GM23338 (cell line): ENCODE measurements around the gene CCNI. TPM values are rescaled to one million over a fixed set of nuclear protein-coding genes. Genes with fewer than 3 reads are reported as not detected.

Source experiments
- ATAC-seq: fragments of 200-7000 bp; cut with Tn5 transposase; 3 replicates; pipeline ENCODE4 v1.9.1; 2020
- DNase-seq: peaks from one replicate; pipeline ENCODE4 v3.0.0-alpha.2; 2015; ENCODE audit warnings: low spot score
- H2AFZ ChIP-seq: fragments of 200-600 bp; sonication (generic); 2 replicates; pipeline ENCODE4 v1.8.0; 2016; ENCODE audit warnings: antibody characterized with exemption, mild to moderate bottlenecking, moderate library complexity
- H3F3A ChIP-seq: fragments of 200-600 bp; sonication (generic); replicated peaks from 2 replicates; pipeline ENCODE4 v1.8.0; 2017; ENCODE audit warnings: antibody characterized with exemption, mixed run types, low read depth
- H3K27ac ChIP-seq: fragments of 200-600 bp; sonication (generic); 2 replicates; pipeline ENCODE4 v1.6.1; 2016; ENCODE audit warnings: low read depth
- H3K27me3 ChIP-seq: fragments of 200-600 bp; sonication (generic); 2 replicates; pipeline ENCODE4 v1.8.0; 2016; ENCODE audit warnings: mild to moderate bottlenecking, mixed run types, moderate library complexity; ENCODE audit not compliant: insufficient read depth
- H3K36me3 ChIP-seq: fragments of 200-600 bp; sonication (generic); 2 replicates; pipeline ENCODE4 v1.8.0; 2016; ENCODE audit warnings: mild to moderate bottlenecking; ENCODE audit not compliant: insufficient read depth
- H3K4me1 ChIP-seq: fragments of 200-600 bp; sonication (generic); 2 replicates; pipeline ENCODE4 v1.8.0; 2016; ENCODE audit warnings: mild to moderate bottlenecking, moderate library complexity; ENCODE audit not compliant: insufficient read depth
- H3K4me2 ChIP-seq: fragments of 200-600 bp; sonication (generic); 2 replicates; pipeline ENCODE4 v1.7.1; 2017; ENCODE audit warnings: mixed run types
- H3K4me3 ChIP-seq: fragments of 200-600 bp; sonication (generic); 2 replicates; pipeline ENCODE4 v1.6.1; 2016; ENCODE audit warnings: mixed run types
- H3K79me2 ChIP-seq: fragments of 200-600 bp; sonication (generic); replicated peaks from 2 replicates; pipeline ENCODE4 v1.8.0; 2017; ENCODE audit warnings: mild to moderate bottlenecking; ENCODE audit not compliant: insufficient read depth
- H3K9me2 ChIP-seq: fragments of 200-600 bp; sonication (generic); 2 replicates; pipeline ENCODE4 v1.8.0; 2017; ENCODE audit not compliant: insufficient read depth
- H4K20me1 ChIP-seq: fragments of 200-600 bp; sonication (generic); replicated peaks from 2 replicates; pipeline ENCODE4 v1.8.0; 2017; ENCODE audit warnings: mild to moderate bottlenecking; ENCODE audit not compliant: insufficient read depth
- H3K27ac Mint-ChIP-seq: 2 replicates; pipeline ENCODE4 v1.8.0; 2020; ENCODE audit warnings: inconsistent platforms, mild to moderate bottlenecking, moderate library complexity, mixed read lengths
- H3K27me3 Mint-ChIP-seq: 3 replicates; pipeline ENCODE4 v1.8.0; 2022; ENCODE audit warnings: low read depth, mild to moderate bottlenecking, moderate library complexity, mixed read lengths, inconsistent platforms; ENCODE audit not compliant: insufficient read depth, poor library complexity
- H3K36me3 Mint-ChIP-seq: 3 replicates; pipeline ENCODE4 v1.8.0; 2021; ENCODE audit warnings: low read depth, mild to moderate bottlenecking, inconsistent platforms, moderate library complexity, mixed read lengths
- H3K4me1 Mint-ChIP-seq: 3 replicates; pipeline ENCODE4 v1.8.0; 2020; ENCODE audit warnings: mild to moderate bottlenecking, inconsistent platforms, mixed read lengths
- H3K4me3 Mint-ChIP-seq: 3 replicates; pipeline ENCODE4 v1.8.0; 2021; ENCODE audit warnings: moderate library complexity, mild to moderate bottlenecking, inconsistent platforms, mixed read lengths
- H3K9me3 Mint-ChIP-seq: 3 replicates; pipeline ENCODE4 v1.8.0; 2020; ENCODE audit warnings: moderate library complexity, mild to moderate bottlenecking, inconsistent platforms, mixed read lengths
- CREB1 ChIP-seq: fragments of 250-450 bp; sonication (Bioruptor Pico); IDR thresholded peaks from 2 replicates; pipeline ENCODE4 v1.5.0; 2020; ENCODE audit warnings: low read depth, mild to moderate bottlenecking, moderate library complexity
- EZH2 ChIP-seq: fragments of 200-600 bp; sonication (generic); IDR thresholded peaks from one replicate; pipeline ENCODE4 v1.8.0; 2017; ENCODE audit warnings: antibody characterized with exemption, mild to moderate bottlenecking, low read depth; ENCODE audit not compliant: unreplicated experiment
- EZH2phosphoT487 ChIP-seq: fragments of 200-600 bp; sonication (generic); IDR thresholded peaks from one replicate; pipeline ENCODE4 v1.8.1; 2018; ENCODE audit warnings: antibody characterized with exemption; ENCODE audit not compliant: unreplicated experiment
- JUNB ChIP-seq: IDR thresholded peaks from one replicate; pipeline ENCODE4 v1.6.1; 2016; ENCODE audit warnings: antibody characterized with exemption; ENCODE audit not compliant: unreplicated experiment
- NANOG ChIP-seq: IDR thresholded peaks from 2 replicates; pipeline ENCODE4 v1.6.1; 2016; ENCODE audit warnings: antibody characterized with exemption, borderline replicate concordance
- POLR2AphosphoS5 ChIP-seq: IDR thresholded peaks from 2 replicates; pipeline ENCODE4 v1.6.1; 2016; ENCODE audit warnings: antibody characterized with exemption, low read depth
- STAT1 ChIP-seq: IDR thresholded peaks from one replicate; pipeline ENCODE4 v1.6.1; 2016; ENCODE audit warnings: antibody characterized with exemption; ENCODE audit not compliant: unreplicated experiment
- ZNF114 ChIP-seq: fragments of 250-450 bp; sonication (Bioruptor Pico); IDR thresholded peaks from 2 replicates; pipeline ENCODE4 v1.5.0; 2020; ENCODE audit warnings: mild to moderate bottlenecking, moderate library complexity
- ZNF331 ChIP-seq: fragments of 250-450 bp; sonication (Bioruptor Pico); IDR thresholded peaks from 2 replicates; pipeline ENCODE4 v1.5.0; 2020; ENCODE audit warnings: low read depth, mild to moderate bottlenecking, moderate library complexity
- polyA plus RNA-seq: library from polyadenylated mRNA; unstranded; fragments of >200 nt; fragmentation: Nextera tagmentation; extraction: Ambion mirVana; gene quantifications from 2 replicates; pipeline ENCODE4 v1.2.1, GENCODE V29; 2016
- total RNA-seq: library from RNA; depleted of rRNA; stranded (reverse); fragments of >200 nt; shearing (Covaris generic); gene quantifications from 2 replicates; pipeline ENCODE4 v1.2.3, GENCODE V29; 2014
- TF ChIP-seq, protein P1 (sequence below): IDR thresholded peaks from one replicate; pipeline ENCODE4 v1.6.1; 2018; ENCODE audit warnings: antibody characterized with exemption; ENCODE audit not compliant: unreplicated experiment
- TF ChIP-seq, protein P2 (sequence below): IDR thresholded peaks from 2 replicates; pipeline ENCODE4 v1.6.1; 2016; ENCODE audit warnings: antibody characterized with exemption
- TF ChIP-seq, protein P3 (sequence below): fragments of 250-450 bp; sonication (Bioruptor Pico); IDR thresholded peaks from 2 replicates; pipeline ENCODE4 v1.5.0; 2020; ENCODE audit warnings: mild to moderate bottlenecking, moderate library complexity
- TF ChIP-seq, protein P4 (sequence below), 2 experiments: fragments of 200-600 bp in 1 of 2; sonication (generic) in 1 of 2; conservative IDR thresholded peaks; 2 replicates each; pipeline versions ENCODE4 v1.5.1 to v1.6.1; 2016 to 2017; ENCODE audit warnings: antibody characterized with exemption in 2 of 2, low read depth in 2 of 2, mild to moderate bottlenecking in 2 of 2, moderate library complexity in 1 of 2

The CCNI gene
- total and polyA plus RNA-seq, 2 experiments from 2014 or later, result 207 to 248 TPM

DNA sequence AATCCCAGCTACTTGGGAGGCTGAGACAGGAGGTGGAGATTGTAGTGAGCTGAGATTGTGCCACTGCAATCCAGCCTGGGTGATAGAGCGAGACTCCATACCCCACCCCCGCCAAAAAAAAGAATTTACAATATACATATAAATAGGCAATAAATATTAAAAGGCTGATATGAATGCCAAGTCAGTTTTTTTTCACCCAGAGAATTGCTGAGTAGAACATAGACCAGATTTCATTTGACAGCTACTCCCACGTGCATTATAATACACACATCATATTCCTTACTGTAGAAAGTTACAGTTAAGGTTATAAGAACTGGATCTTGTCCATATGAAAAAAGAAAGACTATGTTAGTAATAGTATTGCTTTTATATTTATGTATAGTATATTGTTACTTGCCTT, 18.7 kb upstream of the CCNI start:
- Histone ChIP-seq H4K20me1 (no peaks in the 10 kb centered on the region; the same call in 1 of the 2 replicates), H3K4me2 (no peak overlapping the region), H2AFZ (no peak overlapping the region), H3F3A (no peaks in the 10 kb centered on the region), H3K79me2 (no peaks in the 10 kb centered on the region), H3K4me1 (no peaks in the 10 kb centered on the region), H3K9me2 (no peaks in the 10 kb centered on the region), H3K36me3 (no peaks in the 10 kb centered on the region), H3K27me3 (no peaks in the 10 kb centered on the region), H3K27ac (no peak overlapping the region), H3K4me3 (no peak overlapping the region)
- H3K27me3 Mint-ChIP-seq, result no peaks in the 10 kb centered on the region
- H3K4me1 Mint-ChIP-seq, result peaks cover 5% of the 10 kb centered on the region; the same call in 2 of the 3 replicates
- no peak overlapping the region for H3K4me3 Mint-ChIP-seq
- DNase-seq (no peak), ATAC-seq (no peak)
- H3K9me3 Mint-ChIP-seq, result no peaks in the 10 kb centered on the region
- no peak overlapping the region for H3K27ac Mint-ChIP-seq
- no peaks in the 10 kb centered on the region for H3K36me3 Mint-ChIP-seq
- no peak for TF ChIP-seq JUNB
- no peak for TF ChIP-seq CREB1 (CRISPR knock-in tag)
- TF ChIP-seq, protein P1, sequence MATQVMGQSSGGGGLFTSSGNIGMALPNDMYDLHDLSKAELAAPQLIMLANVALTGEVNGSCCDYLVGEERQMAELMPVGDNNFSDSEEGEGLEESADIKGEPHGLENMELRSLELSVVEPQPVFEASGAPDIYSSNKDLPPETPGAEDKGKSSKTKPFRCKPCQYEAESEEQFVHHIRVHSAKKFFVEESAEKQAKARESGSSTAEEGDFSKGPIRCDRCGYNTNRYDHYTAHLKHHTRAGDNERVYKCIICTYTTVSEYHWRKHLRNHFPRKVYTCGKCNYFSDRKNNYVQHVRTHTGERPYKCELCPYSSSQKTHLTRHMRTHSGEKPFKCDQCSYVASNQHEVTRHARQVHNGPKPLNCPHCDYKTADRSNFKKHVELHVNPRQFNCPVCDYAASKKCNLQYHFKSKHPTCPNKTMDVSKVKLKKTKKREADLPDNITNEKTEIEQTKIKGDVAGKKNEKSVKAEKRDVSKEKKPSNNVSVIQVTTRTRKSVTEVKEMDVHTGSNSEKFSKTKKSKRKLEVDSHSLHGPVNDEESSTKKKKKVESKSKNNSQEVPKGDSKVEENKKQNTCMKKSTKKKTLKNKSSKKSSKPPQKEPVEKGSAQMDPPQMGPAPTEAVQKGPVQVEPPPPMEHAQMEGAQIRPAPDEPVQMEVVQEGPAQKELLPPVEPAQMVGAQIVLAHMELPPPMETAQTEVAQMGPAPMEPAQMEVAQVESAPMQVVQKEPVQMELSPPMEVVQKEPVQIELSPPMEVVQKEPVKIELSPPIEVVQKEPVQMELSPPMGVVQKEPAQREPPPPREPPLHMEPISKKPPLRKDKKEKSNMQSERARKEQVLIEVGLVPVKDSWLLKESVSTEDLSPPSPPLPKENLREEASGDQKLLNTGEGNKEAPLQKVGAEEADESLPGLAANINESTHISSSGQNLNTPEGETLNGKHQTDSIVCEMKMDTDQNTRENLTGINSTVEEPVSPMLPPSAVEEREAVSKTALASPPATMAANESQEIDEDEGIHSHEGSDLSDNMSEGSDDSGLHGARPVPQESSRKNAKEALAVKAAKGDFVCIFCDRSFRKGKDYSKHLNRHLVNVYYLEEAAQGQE, result no peak
- no peak for TF ChIP-seq ZNF331 (CRISPR knock-in tag)
- no peak for TF ChIP-seq NANOG
- TF ChIP-seq POLR2AphosphoS5, result no peak
- TF ChIP-seq, protein P2, sequence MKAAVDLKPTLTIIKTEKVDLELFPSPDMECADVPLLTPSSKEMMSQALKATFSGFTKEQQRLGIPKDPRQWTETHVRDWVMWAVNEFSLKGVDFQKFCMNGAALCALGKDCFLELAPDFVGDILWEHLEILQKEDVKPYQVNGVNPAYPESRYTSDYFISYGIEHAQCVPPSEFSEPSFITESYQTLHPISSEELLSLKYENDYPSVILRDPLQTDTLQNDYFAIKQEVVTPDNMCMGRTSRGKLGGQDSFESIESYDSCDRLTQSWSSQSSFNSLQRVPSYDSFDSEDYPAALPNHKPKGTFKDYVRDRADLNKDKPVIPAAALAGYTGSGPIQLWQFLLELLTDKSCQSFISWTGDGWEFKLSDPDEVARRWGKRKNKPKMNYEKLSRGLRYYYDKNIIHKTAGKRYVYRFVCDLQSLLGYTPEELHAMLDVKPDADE, result no peak
- TF ChIP-seq EZH2phosphoT487, result no peak
- TF ChIP-seq, protein P3, sequence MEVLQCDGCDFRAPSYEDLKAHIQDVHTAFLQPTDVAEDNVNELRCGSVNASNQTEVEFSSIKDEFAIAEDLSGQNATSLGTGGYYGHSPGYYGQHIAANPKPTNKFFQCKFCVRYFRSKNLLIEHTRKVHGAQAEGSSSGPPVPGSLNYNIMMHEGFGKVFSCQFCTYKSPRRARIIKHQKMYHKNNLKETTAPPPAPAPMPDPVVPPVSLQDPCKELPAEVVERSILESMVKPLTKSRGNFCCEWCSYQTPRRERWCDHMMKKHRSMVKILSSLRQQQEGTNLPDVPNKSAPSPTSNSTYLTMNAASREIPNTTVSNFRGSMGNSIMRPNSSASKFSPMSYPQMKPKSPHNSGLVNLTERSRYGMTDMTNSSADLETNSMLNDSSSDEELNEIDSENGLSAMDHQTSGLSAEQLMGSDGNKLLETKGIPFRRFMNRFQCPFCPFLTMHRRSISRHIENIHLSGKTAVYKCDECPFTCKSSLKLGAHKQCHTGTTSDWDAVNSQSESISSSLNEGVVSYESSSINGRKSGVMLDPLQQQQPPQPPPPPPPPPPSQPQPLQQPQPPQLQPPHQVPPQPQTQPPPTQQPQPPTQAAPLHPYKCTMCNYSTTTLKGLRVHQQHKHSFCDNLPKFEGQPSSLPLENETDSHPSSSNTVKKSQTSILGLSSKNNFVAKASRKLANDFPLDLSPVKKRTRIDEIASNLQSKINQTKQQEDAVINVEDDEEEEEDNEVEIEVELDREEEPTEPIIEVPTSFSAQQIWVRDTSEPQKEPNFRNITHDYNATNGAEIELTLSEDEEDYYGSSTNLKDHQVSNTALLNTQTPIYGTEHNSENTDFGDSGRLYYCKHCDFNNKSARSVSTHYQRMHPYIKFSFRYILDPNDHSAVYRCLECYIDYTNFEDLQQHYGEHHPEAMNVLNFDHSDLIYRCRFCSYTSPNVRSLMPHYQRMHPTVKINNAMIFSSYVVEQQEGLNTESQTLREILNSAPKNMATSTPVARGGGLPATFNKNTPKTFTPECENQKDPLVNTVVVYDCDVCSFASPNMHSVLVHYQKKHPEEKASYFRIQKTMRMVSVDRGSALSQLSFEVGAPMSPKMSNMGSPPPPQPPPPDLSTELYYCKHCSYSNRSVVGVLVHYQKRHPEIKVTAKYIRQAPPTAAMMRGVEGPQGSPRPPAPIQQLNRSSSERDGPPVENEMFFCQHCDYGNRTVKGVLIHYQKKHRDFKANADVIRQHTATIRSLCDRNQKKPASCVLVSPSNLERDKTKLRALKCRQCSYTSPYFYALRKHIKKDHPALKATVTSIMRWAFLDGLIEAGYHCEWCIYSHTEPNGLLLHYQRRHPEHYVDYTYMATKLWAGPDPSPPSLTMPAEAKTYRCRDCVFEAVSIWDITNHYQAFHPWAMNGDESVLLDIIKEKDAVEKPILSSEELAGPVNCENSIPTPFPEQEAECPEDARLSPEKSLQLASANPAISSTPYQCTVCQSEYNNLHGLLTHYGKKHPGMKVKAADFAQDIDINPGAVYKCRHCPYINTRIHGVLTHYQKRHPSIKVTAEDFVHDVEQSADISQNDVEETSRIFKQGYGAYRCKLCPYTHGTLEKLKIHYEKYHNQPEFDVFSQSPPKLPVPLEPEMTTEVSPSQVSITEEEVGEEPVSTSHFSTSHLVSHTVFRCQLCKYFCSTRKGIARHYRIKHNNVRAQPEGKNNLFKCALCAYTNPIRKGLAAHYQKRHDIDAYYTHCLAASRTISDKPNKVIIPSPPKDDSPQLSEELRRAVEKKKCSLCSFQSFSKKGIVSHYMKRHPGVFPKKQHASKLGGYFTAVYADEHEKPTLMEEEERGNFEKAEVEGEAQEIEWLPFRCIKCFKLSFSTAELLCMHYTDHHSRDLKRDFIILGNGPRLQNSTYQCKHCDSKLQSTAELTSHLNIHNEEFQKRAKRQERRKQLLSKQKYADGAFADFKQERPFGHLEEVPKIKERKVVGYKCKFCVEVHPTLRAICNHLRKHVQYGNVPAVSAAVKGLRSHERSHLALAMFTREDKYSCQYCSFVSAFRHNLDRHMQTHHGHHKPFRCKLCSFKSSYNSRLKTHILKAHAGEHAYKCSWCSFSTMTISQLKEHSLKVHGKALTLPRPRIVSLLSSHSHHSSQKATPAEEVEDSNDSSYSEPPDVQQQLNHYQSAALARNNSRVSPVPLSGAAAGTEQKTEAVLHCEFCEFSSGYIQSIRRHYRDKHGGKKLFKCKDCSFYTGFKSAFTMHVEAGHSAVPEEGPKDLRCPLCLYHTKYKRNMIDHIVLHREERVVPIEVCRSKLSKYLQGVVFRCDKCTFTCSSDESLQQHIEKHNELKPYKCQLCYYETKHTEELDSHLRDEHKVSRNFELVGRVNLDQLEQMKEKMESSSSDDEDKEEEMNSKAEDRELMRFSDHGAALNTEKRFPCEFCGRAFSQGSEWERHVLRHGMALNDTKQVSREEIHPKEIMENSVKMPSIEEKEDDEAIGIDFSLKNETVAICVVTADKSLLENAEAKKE (CRISPR knock-in tag), result no peak
- TF ChIP-seq EZH2, result no peak
- no peak for TF ChIP-seq ZNF114
- no peak for TF ChIP-seq STAT1
- TF ChIP-seq, protein P4, sequence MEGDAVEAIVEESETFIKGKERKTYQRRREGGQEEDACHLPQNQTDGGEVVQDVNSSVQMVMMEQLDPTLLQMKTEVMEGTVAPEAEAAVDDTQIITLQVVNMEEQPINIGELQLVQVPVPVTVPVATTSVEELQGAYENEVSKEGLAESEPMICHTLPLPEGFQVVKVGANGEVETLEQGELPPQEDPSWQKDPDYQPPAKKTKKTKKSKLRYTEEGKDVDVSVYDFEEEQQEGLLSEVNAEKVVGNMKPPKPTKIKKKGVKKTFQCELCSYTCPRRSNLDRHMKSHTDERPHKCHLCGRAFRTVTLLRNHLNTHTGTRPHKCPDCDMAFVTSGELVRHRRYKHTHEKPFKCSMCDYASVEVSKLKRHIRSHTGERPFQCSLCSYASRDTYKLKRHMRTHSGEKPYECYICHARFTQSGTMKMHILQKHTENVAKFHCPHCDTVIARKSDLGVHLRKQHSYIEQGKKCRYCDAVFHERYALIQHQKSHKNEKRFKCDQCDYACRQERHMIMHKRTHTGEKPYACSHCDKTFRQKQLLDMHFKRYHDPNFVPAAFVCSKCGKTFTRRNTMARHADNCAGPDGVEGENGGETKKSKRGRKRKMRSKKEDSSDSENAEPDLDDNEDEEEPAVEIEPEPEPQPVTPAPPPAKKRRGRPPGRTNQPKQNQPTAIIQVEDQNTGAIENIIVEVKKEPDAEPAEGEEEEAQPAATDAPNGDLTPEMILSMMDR (conservative IDR thresholded peaks at IDR 0.05; ENCODE audit: low read depth in 2 of 2), result no peak
